ENCODE results near the gene VWF.

GRCh38 chr12:6039894-6040601 lies 84.4 kb downstream of the VWF start:
- TF ChIP-seq CTCF (conservative IDR thresholded peaks at IDR 0.05) (peak; percentile 98), EZH2 (IDR thresholded peaks at IDR 0.05; ENCODE audit: low read depth) (no peak)

All from PC-9 (cell line).